GM12801 (cell line): ENCODE measurements around the gene ASB7.

ENCODE experiments used
- CTCF ChIP-seq: IDR thresholded peaks from one replicate; pipeline ENCODE4 v1.5.1; 2011; ENCODE audit warnings: control low read depth; ENCODE audit not compliant: insufficient read length; ENCODE audit errors: extremely low read depth

The ASB7 gene

GRCh38 chr15:100569391-100569790, 33.0 kb upstream of the ASB7 start:
- TF ChIP-seq CTCF, result no peak

GRCh38 chr15:100570275-100570674, 32.1 kb upstream of the ASB7 start:
- TF ChIP-seq CTCF, result no peak

- no peak for TF ChIP-seq CTCF
Measured at GRCh38 chr15:100570735-100571313, 31.6 kb upstream of the ASB7 start.

GRCh38 chr15:100571592-100572167, 30.7 kb upstream of the ASB7 start:
- no peak for TF ChIP-seq CTCF

GRCh38 chr15:100572362-100572983, 29.9 kb upstream of the ASB7 start:
- TF ChIP-seq CTCF, result no peak

- TF ChIP-seq CTCF, result no peak
Measured at GRCh38 chr15:100573526-100573925, 28.9 kb upstream of the ASB7 start.

GRCh38 chr15:100580414-100580813, 22.0 kb upstream of the ASB7 start:
- TF ChIP-seq CTCF, result no peak
